Measurements from ENCODE around the gene GH2. TPM values are rescaled to one million over a fixed set of nuclear protein-coding genes. Genes with fewer than 3 reads are reported as not detected.
A peak's percentile ranks its signal among the peaks of the same experiment; 100 is the strongest.

Gene GH2
- not detected in 2 replicates for total RNA-seq

GRCh38 chr17:63881935-63882601 lies at the start of gene GH2:
GH2 (minus strand) TSS chr17:63881944; CDS start chr17:63881801, 143 bp downstream.
- DNase-seq (ENCODE audit: low read depth) = no peak
- TF ChIP-seq CTCF (IDR thresholded peaks at IDR 0.05; ENCODE audit: insufficient read depth, low read length, poor library complexity, severe bottlenecking) = peak; percentile 71
- no peak within 1 kb of the TSS for H3K4me3 ChIP-seq (ENCODE audit: low read depth, low read length)

GRCh38 chr17:63930951-63931575 lies 49.3 kb upstream of the GH2 start:
- no peak for DNase-seq (ENCODE audit: low read depth)
- TF ChIP-seq CTCF (IDR thresholded peaks at IDR 0.05; ENCODE audit: insufficient read depth, low read length, poor library complexity, severe bottlenecking) = no peak
- peaks cover 2% of the 10 kb centered on the region for H3K27me3 ChIP-seq (ENCODE audit: control insufficient read depth, insufficient read depth, low read length)

More at GRCh38 chr17:63881935-63882601, at the start of gene GH2:
- Histone ChIP-seq H3K36me3 (ENCODE audit: control insufficient read depth, insufficient read depth, low read length) (no peaks in the 10 kb centered on the region), H3K27me3 (ENCODE audit: control insufficient read depth, insufficient read depth, low read length) (peaks cover 2% of the 10 kb centered on the region)

GRCh38 chr17:63929860-63930766 lies 48.4 kb upstream of the GH2 start:
- Histone ChIP-seq H3K4me3 (ENCODE audit: low read depth, low read length) (no peak overlapping the region), H3K27me3 (ENCODE audit: control insufficient read depth, insufficient read depth, low read length) (peaks cover 2% of the 10 kb centered on the region), H3K36me3 (ENCODE audit: control insufficient read depth, insufficient read depth, low read length) (no peaks in the 10 kb centered on the region)
- no peak for TF ChIP-seq CTCF (IDR thresholded peaks at IDR 0.05; ENCODE audit: insufficient read depth, low read length, poor library complexity, severe bottlenecking)
- DNase-seq (ENCODE audit: low read depth) = no peak

More at GRCh38 chr17:63930951-63931575, 49.3 kb upstream of the GH2 start:
- H3K4me3 ChIP-seq (ENCODE audit: low read depth, low read length) = no peak overlapping the region
- no peaks in the 10 kb centered on the region for H3K36me3 ChIP-seq (ENCODE audit: control insufficient read depth, insufficient read depth, low read length)

GRCh38 chr17:63928966-63929695 lies 47.4 kb upstream of the GH2 start:
- TF ChIP-seq CTCF (IDR thresholded peaks at IDR 0.05; ENCODE audit: insufficient read depth, low read length, poor library complexity, severe bottlenecking) = no peak
- H3K4me3 ChIP-seq (ENCODE audit: low read depth, low read length) = no peak overlapping the region
- no peak for DNase-seq (ENCODE audit: low read depth)
- no peaks in the 10 kb centered on the region for H3K36me3 ChIP-seq (ENCODE audit: control insufficient read depth, insufficient read depth, low read length)
- H3K27me3 ChIP-seq (ENCODE audit: control insufficient read depth, insufficient read depth, low read length) = no peaks in the 10 kb centered on the region

- no peak for DNase-seq (ENCODE audit: low read depth)
- Histone ChIP-seq H3K4me3 (ENCODE audit: low read depth, low read length) (no peak overlapping the region), H3K36me3 (ENCODE audit: control insufficient read depth, insufficient read depth, low read length) (no peaks in the 10 kb centered on the region), H3K27me3 (ENCODE audit: control insufficient read depth, insufficient read depth, low read length) (no peaks in the 10 kb centered on the region)
- TF ChIP-seq CTCF (IDR thresholded peaks at IDR 0.05; ENCODE audit: insufficient read depth, low read length, poor library complexity, severe bottlenecking) = no peak
These were observed 46.5 kb upstream of the GH2 start for GRCh38 chr17:63928172-63928666.
